HCT116 (cell line): ENCODE data around the gene DLG5. TPM values are rescaled to one million over a fixed set of nuclear protein-coding genes. Genes with fewer than 3 reads are reported as not detected.

Experiments
- ATAC-seq: fragments of 200-7000 bp; cut with Tn5 transposase; 2 replicates; pipeline ENCODE4 v1.9.1; 2020; ENCODE audit warnings: mild to moderate bottlenecking, moderate library complexity
- BruUV-seq: library from RNA; stranded (reverse); fragments of 400-500 nt; replicated peaks from 2 replicates; lab custom pipeline; 2021; lab: Mats Ljungman, UMichigan
- CTCF ChIA-PET: fragments of 300-600 bp; sonication (Branson Sonifier 250); formaldehyde crosslinking; loops from one replicate; lab custom pipeline; 2021; ENCODE audit warnings: antibody characterized with exemption; lab: Charles Lee
- POLR2A ChIA-PET: fragments of 300-600, 350-600 bp; sonication (Branson Sonifier 250); formaldehyde crosslinking; loops from one replicate; lab custom pipeline; 2021; ENCODE audit warnings: antibody characterized with exemption; lab: Charles Lee
- RAD21 ChIA-PET, 2 experiments: fragments of 300-600 bp; sonication (Branson Sonifier 250); formaldehyde crosslinking; loops; one replicate each; lab custom pipeline; 2023; ENCODE audit warnings: low total read pairs in 2 of 2; ENCODE audit not compliant: uncharacterized antibody in 2 of 2, unreplicated experiment in 2 of 2, low non-redundant PET in 1 of 2; lab: Charles Lee
- DNase-seq: peaks from one replicate; pipeline ENCODE4 v3.0.0-alpha.2; 2010; ENCODE audit warnings: low read depth, low spot score
- H2AFZ ChIP-seq: fragments of 200-600 bp; shearing (Covaris generic), sonication (generic); 2 replicates; pipeline ENCODE4 v1.6.1; 2017; ENCODE audit warnings: low read depth, mixed run types, mixed read lengths, antibody characterized with exemption, low read length; ENCODE audit not compliant: poor library complexity, severe bottlenecking
- H3K27ac ChIP-seq: 2 replicates; pipeline ENCODE4 v1.5.1; 2012; ENCODE audit warnings: low read depth, low read length
- H3K27me3 ChIP-seq: fragments of 200-600 bp; sonication (generic); 2 replicates; pipeline ENCODE4 v1.6.1; 2016; ENCODE audit warnings: mixed run types, low read length, mixed read lengths; ENCODE audit not compliant: insufficient read depth
- H3K36me3 ChIP-seq, 2 experiments: fragments of 200-500 bp in 1 of 2; fragments of 200-600 bp in 1 of 2; sonication (Bioruptor generic) in 1 of 2; sonication (generic) in 1 of 2; 2 replicates each; pipeline versions ENCODE4 v1.5.1 to v1.6.1; 2014 to 2016; ENCODE audit warnings: low read length in 2 of 2, inconsistent platforms in 1 of 2, mixed read lengths in 1 of 2, mixed run types in 1 of 2; ENCODE audit not compliant: insufficient read depth in 2 of 2, control insufficient read depth in 1 of 2
- H3K4me1 ChIP-seq, 2 experiments: fragments of 200-600 bp in 1 of 2; sonication (generic) in 1 of 2; 2 replicates each; pipeline versions ENCODE4 v1.5.1 to v1.6.1; 2012 to 2017; ENCODE audit warnings: low read length in 2 of 2, inconsistent platforms in 1 of 2, mild to moderate bottlenecking in 1 of 2, mixed read lengths in 1 of 2, mixed run types in 1 of 2, moderate library complexity in 1 of 2; ENCODE audit not compliant: insufficient read depth in 2 of 2, control insufficient read depth in 1 of 2
- H3K4me2 ChIP-seq: fragments of 200-600 bp; sonication (generic); 2 replicates; pipeline ENCODE4 v1.6.1; 2017; ENCODE audit warnings: mixed run types, low read length, mixed read lengths
- H3K4me3 ChIP-seq, 2 experiments: fragments of 200-600 bp in 1 of 2; sonication (generic) in 1 of 2; replicated peaks in 1 of 2; 2 replicates each; pipeline ENCODE4 v1.5.1; 2011 to 2016; ENCODE audit warnings: low read length in 2 of 2, control low read depth in 1 of 2, low read depth in 1 of 2, mild to moderate bottlenecking in 1 of 2, mixed read lengths in 1 of 2, mixed run types in 1 of 2
- H3K79me2 ChIP-seq: fragments of 200-600 bp; sonication (generic); 2 replicates; pipeline ENCODE4 v1.6.1; 2017; ENCODE audit warnings: mild to moderate bottlenecking, mixed run types, low read length, moderate library complexity, mixed read lengths; ENCODE audit not compliant: insufficient read depth
- H3K9ac ChIP-seq: fragments of 200-600 bp; sonication (generic); 2 replicates; pipeline ENCODE4 v1.6.1; 2016; ENCODE audit warnings: low read length, mixed read lengths
- H3K9me2 ChIP-seq: fragments of 200-600 bp; sonication (generic), shearing (Covaris generic); 2 replicates; pipeline ENCODE4 v1.6.1; 2017; ENCODE audit warnings: mixed run types, mild to moderate bottlenecking, moderate library complexity; ENCODE audit not compliant: insufficient read depth
- H3K9me3 ChIP-seq, 2 experiments: fragments of 200-500 bp in 1 of 2; fragments of 200-600 bp in 1 of 2; sonication (Bioruptor generic) in 1 of 2; sonication (generic) in 1 of 2; 2 replicates each; pipeline ENCODE4 v1.6.1; 2014 to 2017; ENCODE audit warnings: low read length in 2 of 2, mixed read lengths in 2 of 2, inconsistent platforms in 1 of 2, low read depth in 1 of 2, mild to moderate bottlenecking in 1 of 2, mixed run types in 1 of 2, moderate library complexity in 1 of 2; ENCODE audit not compliant: control insufficient read depth in 1 of 2, insufficient read depth in 1 of 2
- H4K20me1 ChIP-seq: fragments of 200-600 bp; sonication (generic), shearing (Covaris generic); 2 replicates; pipeline ENCODE4 v1.6.1; 2017; ENCODE audit warnings: mixed run types, mild to moderate bottlenecking, moderate library complexity; ENCODE audit not compliant: insufficient read depth
- CBX3 ChIP-seq: IDR thresholded peaks from 2 replicates; pipeline ENCODE4 v1.6.1; 2012; ENCODE audit warnings: low read depth
- CEBPB ChIP-seq: IDR thresholded peaks from 2 replicates; pipeline ENCODE4 v1.6.1; 2012; ENCODE audit warnings: low read depth
- EZH2phosphoT487 ChIP-seq: fragments of 200-600 bp; IDR thresholded peaks from 2 replicates; pipeline ENCODE4 v1.6.1; 2018; ENCODE audit warnings: antibody characterized with exemption, borderline replicate concordance
- RAD21 ChIP-seq: IDR thresholded peaks from 2 replicates; pipeline ENCODE4 v1.6.1; 2012; ENCODE audit warnings: low read depth, mild to moderate bottlenecking
- SIN3A ChIP-seq: IDR thresholded peaks from 2 replicates; pipeline ENCODE4 v1.6.1; 2012; ENCODE audit warnings: low read depth
- SP1 ChIP-seq: IDR thresholded peaks from 2 replicates; pipeline ENCODE4 v1.6.1; 2012; ENCODE audit warnings: low read depth
- YY1 ChIP-seq: IDR thresholded peaks from 2 replicates; pipeline ENCODE4 v1.6.1; 2011; ENCODE audit warnings: low read length, low read depth, moderate library complexity, mild to moderate bottlenecking; ENCODE audit not compliant: insufficient replicate concordance; ENCODE audit errors: extremely low read depth
- ZNF274 ChIP-seq: fragments of 200-500 bp; sonication (Bioruptor generic); IDR thresholded peaks from 2 replicates; pipeline ENCODE4 v1.6.1; 2014; ENCODE audit warnings: mild to moderate bottlenecking, low read depth, low read length, inconsistent platforms
- intact Hi-C: fragments of 100-400 bp; cut with micrococcal nuclease; formaldehyde crosslinking; loops from 2 replicates; pipeline ENCODE4 v1.10.0; 2022
- total RNA-seq: library from RNA; stranded (reverse); gene quantifications from one replicate; pipeline ENCODE4 v1.2.1, GENCODE V29; 2021; ENCODE audit not compliant: unreplicated experiment
- TF ChIP-seq, protein P1 (sequence below), 3 experiments: fragments of 200-600 bp in 1 of 3; sonication (generic) in 1 of 3; IDR thresholded peaks in 2 of 3; conservative IDR thresholded peaks in 1 of 3; 2 replicates each; pipeline ENCODE4 v1.5.1; 2012 to 2017; ENCODE audit warnings: low read depth in 2 of 3, low read length in 2 of 3, antibody characterized with exemption in 1 of 3, borderline replicate concordance in 1 of 3, control low read depth in 1 of 3, mild to moderate bottlenecking in 1 of 3, mixed read lengths in 1 of 3, mixed run types in 1 of 3, moderate library complexity in 1 of 3; ENCODE audit not compliant: insufficient read depth in 1 of 3
- TF ChIP-seq, protein P2 (sequence below): IDR thresholded peaks from 2 replicates; pipeline ENCODE4 v1.6.1; 2012

DLG5 gene
- total RNA-seq, 1 experiment from 2014 or later = 44.8 TPM

DNA sequence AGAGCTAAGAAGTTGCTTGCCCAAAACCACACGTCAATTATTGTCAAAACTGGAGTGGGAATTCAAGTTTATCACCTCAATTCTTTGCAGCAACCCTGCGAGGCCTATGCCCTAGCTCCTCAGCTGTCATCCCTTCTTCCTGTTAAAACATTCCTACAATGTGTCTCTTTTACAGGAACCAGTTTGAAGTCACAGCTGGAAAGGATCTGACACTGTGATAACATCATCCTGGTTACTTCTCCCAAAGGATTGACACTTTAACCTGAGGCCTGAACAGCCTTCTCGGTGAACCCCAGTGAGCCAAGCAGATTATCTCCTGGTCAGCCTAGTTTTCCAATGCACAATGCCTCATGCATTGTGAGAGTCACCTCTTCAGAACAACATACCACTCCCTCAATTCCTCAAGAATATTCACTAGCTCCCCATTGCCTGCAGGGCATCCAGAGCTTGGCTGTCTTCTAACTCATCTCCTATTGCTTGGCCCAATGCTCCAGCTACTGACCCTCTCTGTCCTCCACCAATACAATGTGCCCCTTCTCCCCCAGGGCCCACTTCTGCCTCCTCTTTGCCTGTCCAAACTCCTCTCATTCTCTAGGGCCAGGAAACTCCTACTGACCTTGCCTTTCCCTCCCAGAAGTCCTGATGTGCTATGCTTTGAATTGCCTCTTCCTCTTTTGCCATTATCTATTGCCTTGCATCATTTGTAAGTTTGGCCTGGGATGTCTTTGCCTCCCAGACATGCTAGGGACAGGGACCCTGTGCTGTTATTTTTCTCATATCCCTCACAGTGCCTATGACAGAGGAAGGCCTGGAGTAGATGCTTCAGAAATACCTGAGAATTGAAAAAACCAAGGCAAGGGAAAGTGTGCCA is 10.4 kb upstream of the DLG5 start:
- RAD21 ChIA-PET = no interaction called here
- no peaks in the 10 kb centered on the region for H3K9me2 ChIP-seq
- no peaks in the 10 kb centered on the region for H3K79me2 ChIP-seq
- H3K36me3 ChIP-seq = no peaks in the 10 kb centered on the region
- no peaks in the 10 kb centered on the region for H4K20me1 ChIP-seq
- no peak overlapping the region for H2AFZ ChIP-seq
- intact Hi-C loops = no loop called here
- H3K4me1 ChIP-seq = peaks cover 0 to 5% of the 10 kb centered on the region in 2 experiments; a peak in 3 of 4 replicates
- H3K4me3 ChIP-seq = no peak overlapping the region
- POLR2A ChIA-PET = no interaction called here
- H3K9me3 ChIP-seq = no peaks in the 10 kb centered on the region
- CTCF ChIA-PET = no interaction called here
- no peak overlapping the region for H3K27ac ChIP-seq
- no peaks in the 10 kb centered on the region for H3K27me3 ChIP-seq
- H3K4me2 ChIP-seq = no peak overlapping the region
- DNase-seq = no peak
- H3K9ac ChIP-seq = no peak overlapping the region
- BruUV-seq = no TSS peak
- no peak for ATAC-seq
- TF ChIP-seq, protein P1, sequence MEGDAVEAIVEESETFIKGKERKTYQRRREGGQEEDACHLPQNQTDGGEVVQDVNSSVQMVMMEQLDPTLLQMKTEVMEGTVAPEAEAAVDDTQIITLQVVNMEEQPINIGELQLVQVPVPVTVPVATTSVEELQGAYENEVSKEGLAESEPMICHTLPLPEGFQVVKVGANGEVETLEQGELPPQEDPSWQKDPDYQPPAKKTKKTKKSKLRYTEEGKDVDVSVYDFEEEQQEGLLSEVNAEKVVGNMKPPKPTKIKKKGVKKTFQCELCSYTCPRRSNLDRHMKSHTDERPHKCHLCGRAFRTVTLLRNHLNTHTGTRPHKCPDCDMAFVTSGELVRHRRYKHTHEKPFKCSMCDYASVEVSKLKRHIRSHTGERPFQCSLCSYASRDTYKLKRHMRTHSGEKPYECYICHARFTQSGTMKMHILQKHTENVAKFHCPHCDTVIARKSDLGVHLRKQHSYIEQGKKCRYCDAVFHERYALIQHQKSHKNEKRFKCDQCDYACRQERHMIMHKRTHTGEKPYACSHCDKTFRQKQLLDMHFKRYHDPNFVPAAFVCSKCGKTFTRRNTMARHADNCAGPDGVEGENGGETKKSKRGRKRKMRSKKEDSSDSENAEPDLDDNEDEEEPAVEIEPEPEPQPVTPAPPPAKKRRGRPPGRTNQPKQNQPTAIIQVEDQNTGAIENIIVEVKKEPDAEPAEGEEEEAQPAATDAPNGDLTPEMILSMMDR (IDR thresholded peaks at IDR 0.05 in 2 of 3, conservative IDR thresholded peaks at IDR 0.05 in 1 of 3; ENCODE audit: borderline replicate concordance in 1 of 3, insufficient read depth in 1 of 3, low read depth in 2 of 3, low read length in 2 of 3) = no peak
- TF ChIP-seq SP1 (no peak), RAD21 (no peak), ZNF274 (no peak), CBX3 (no peak), YY1 (no peak), EZH2phosphoT487 (no peak), CEBPB (no peak), SIN3A (no peak)
- TF ChIP-seq, protein P2, sequence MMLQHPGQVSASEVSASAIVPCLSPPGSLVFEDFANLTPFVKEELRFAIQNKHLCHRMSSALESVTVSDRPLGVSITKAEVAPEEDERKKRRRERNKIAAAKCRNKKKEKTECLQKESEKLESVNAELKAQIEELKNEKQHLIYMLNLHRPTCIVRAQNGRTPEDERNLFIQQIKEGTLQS = no peak
- TF ChIP-seq, all 23 proteins: peak for 0
